ENCODE results near the gene RARS2. TPM values are rescaled to one million over a fixed set of nuclear protein-coding genes. Genes with fewer than 3 reads are reported as not detected.

The RARS2 gene
- total RNA-seq, 4 donors from 2014 or later, result 32.1 to 49.2 (median 34.4) TPM

- no peak for TF ChIP-seq CTCF (IDR thresholded peaks at IDR 0.05; ENCODE audit: low read depth)
Observed at GRCh38 chr6:87481931-87482330, 107.9 kb downstream of the RARS2 start.

GRCh38 chr6:87473419-87473903 is 116.3 kb downstream of the RARS2 start:
- no peak for TF ChIP-seq CTCF (IDR thresholded peaks at IDR 0.05; ENCODE audit: low read depth)

GRCh38 chr6:87472525-87473418 is 117.0 kb downstream of the RARS2 start, which contains the start of gene SLC35A1:
TSS of gene SLC35A1 (plus strand) at chr6:87472974. CDS start at chr6:87473004, 30 bp downstream.
- TF ChIP-seq CTCF (IDR thresholded peaks at IDR 0.05; ENCODE audit: low read depth), result no peak

DNA sequence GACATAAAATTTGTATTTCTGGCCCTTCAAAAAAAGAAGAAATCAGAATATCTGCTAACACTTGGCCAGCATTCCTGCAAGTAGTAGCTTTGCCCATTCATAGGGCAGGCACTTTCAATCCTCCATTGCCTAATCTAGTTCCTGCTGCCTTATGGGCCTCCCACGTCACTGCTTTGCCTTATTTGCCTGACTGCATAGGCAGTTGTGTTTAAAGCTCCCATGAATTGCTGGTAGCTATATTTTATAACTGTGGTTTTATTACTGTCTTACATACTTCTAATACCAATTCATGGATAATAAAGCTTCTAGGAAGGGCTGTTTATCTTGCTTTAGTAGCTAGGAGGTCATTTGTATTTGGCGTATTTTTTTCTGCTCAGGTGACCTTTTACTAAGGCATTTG is 124.7 kb downstream of the RARS2 start:
- no peak for TF ChIP-seq CTCF (IDR thresholded peaks at IDR 0.05; ENCODE audit: low read depth)

Small RNAs within 50 kb of the gene (small RNA-seq; reads per million reads assigned to genes)
- not detected for gene RNU6-444P

Other genes starting within 250 kb of the RARS2 start
- gene C6orf163, start 245.2 kb downstream of the RARS2 start, total RNA-seq, result 10 to 100 TPM in 1 of 4 donors, 1 to 10 TPM in 3; 3.7 to 10.4 (median 4.6) TPM
- gene CFAP206, start 182.0 kb downstream of the RARS2 start, total RNA-seq, result under 1 TPM in 2 of 4 donors, not detected in 2; 0.17 to 0.44 TPM
- 10 to 100 TPM; 12.1 to 23.6 (median 20.2) TPM for gene SLC35A1, start 117.0 kb downstream of the RARS2 start, total RNA-seq
- gene ORC3, start 148 bp upstream of the RARS2 start, total RNA-seq, result 10 to 100 TPM; 20.7 to 30.3 (median 24.5) TPM
- 10 to 100 TPM; 19.0 to 39.3 (median 24.0) TPM for gene AKIRIN2, start 112.2 kb upstream of the RARS2 start, total RNA-seq

Measured in subcutaneous adipose tissue (tissue), 4 donors.